HepG2 (cell line): ENCODE measurements around the gene P2RX1. TPM values are rescaled to one million over a fixed set of nuclear protein-coding genes. Genes with fewer than 3 reads are reported as not detected.

Experiments used
- ATAC-seq: fragments of 200-7000 bp; cut with Tn5 transposase; 3 replicates; pipeline ENCODE4 v1.9.1; 2020; ENCODE audit warnings: mild to moderate bottlenecking, moderate library complexity
- BruUV-seq: library from RNA; stranded (reverse); fragments of 400-500 nt; replicated peaks from 2 replicates; lab custom pipeline; 2021; lab: Mats Ljungman, UMichigan
- CTCF ChIA-PET: fragments of 300-600 bp; formaldehyde crosslinking; extraction: SDS; loops from one replicate; lab custom pipeline; 2021; ENCODE audit warnings: low total read pairs, inconsistent platforms, low intra/inter-chr PET ratio; lab: Yijun Ruan, JAX
- POLR2A ChIA-PET: fragments of 350-600 bp; sonication (Branson Sonifier 250); formaldehyde crosslinking; loops from one replicate; lab custom pipeline; 2020; ENCODE audit warnings: antibody characterized with exemption, inconsistent platforms; lab: Yijun Ruan, JAX
- DNase-seq: peaks from one replicate; pipeline ENCODE4 v3.0.0-alpha.2; 2015; ENCODE audit warnings: low spot score
- FAIRE-seq: peaks from 3 replicates; lab custom pipeline; 2011; peaks lifted over from hg19 to GRCh38; lab: Jason Lieb, UNC
- H2AFZ ChIP-seq: one replicate; pipeline ENCODE4 v1.6.1; 2011; ENCODE audit warnings: low read length, inconsistent platforms
- H3K27ac ChIP-seq: fragments of 300-600 bp; 3 replicates; pipeline ENCODE4 v1.8.0; 2011; ENCODE audit warnings: mixed run types, mild to moderate bottlenecking, mixed read lengths, low read length, inconsistent platforms; ENCODE audit not compliant: insufficient read depth; ENCODE audit errors: extremely low read length
- H3K27me3 ChIP-seq, 2 experiments: fragments of 200-600 bp in 1 of 2; 2 replicates in 1 of 2; 3 replicates in 1 of 2; pipeline versions ENCODE4 v1.6.0 to v1.8.0; 2011; ENCODE audit warnings: low read length in 2 of 2, mild to moderate bottlenecking in 2 of 2, moderate library complexity in 2 of 2, inconsistent platforms in 1 of 2; ENCODE audit not compliant: insufficient read depth in 2 of 2, control insufficient read depth in 1 of 2
- H3K36me3 ChIP-seq, 2 experiments: fragments of 200-600 bp in 1 of 2; replicated peaks in 1 of 2; 2 replicates in 1 of 2; 3 replicates in 1 of 2; pipeline versions ENCODE4 v1.5.1 to v1.8.0; 2011; ENCODE audit warnings: low read length in 2 of 2, inconsistent platforms in 1 of 2; ENCODE audit not compliant: insufficient read depth in 2 of 2, control insufficient read depth in 1 of 2
- H3K4me1 ChIP-seq: 2 replicates; pipeline ENCODE4 v1.5.1; 2012; ENCODE audit warnings: low read length, inconsistent platforms; ENCODE audit not compliant: insufficient read depth
- H3K4me2 ChIP-seq: 2 replicates; pipeline ENCODE4 v1.6.0; 2011; ENCODE audit warnings: low read depth, low read length, inconsistent platforms
- H3K4me3 ChIP-seq, 3 experiments: fragments of 200-600 bp in 1 of 3; sonication (generic), shearing (Covaris generic) in 1 of 3; replicated peaks in 1 of 3; 2 replicates each; pipeline ENCODE4 v1.5.1; 2011 to 2016; ENCODE audit warnings: low read length in 3 of 3, inconsistent platforms in 2 of 3, low read depth in 2 of 3, mild to moderate bottlenecking in 2 of 3, control low read depth in 1 of 3, mixed read lengths in 1 of 3; ENCODE audit not compliant: insufficient read depth in 1 of 3
- H3K79me2 ChIP-seq: one replicate; pipeline ENCODE4 v1.6.1; 2011; ENCODE audit warnings: low read length, inconsistent platforms; ENCODE audit not compliant: insufficient read depth
- H3K9ac ChIP-seq: 2 replicates; pipeline ENCODE4 v1.6.0; 2011; ENCODE audit warnings: mild to moderate bottlenecking, low read depth, low read length, inconsistent platforms; ENCODE audit not compliant: insufficient read depth
- H3K9me3 ChIP-seq: 2 replicates; pipeline ENCODE4 v1.5.1; 2012; ENCODE audit warnings: mild to moderate bottlenecking, low read length
- H4K20me1 ChIP-seq: 2 replicates; pipeline ENCODE4 v1.6.0; 2011; ENCODE audit warnings: inconsistent platforms, mild to moderate bottlenecking, low read length, moderate library complexity; ENCODE audit not compliant: insufficient read depth
- CENPX ChIP-seq: sonication (generic); formaldehyde crosslinking; IDR thresholded peaks from 2 replicates; pipeline ENCODE4 v1.9.0; 2021; ENCODE audit warnings: mild to moderate bottlenecking, missing genetic modification reagents, moderate library complexity
- FLYWCH1 ChIP-seq: sonication (generic); formaldehyde crosslinking; IDR thresholded peaks from 2 replicates; pipeline ENCODE4 v1.8.1; 2023; ENCODE audit warnings: mild to moderate bottlenecking, missing genetic modification reagents
- KDM3A ChIP-seq: IDR thresholded peaks from 2 replicates; pipeline ENCODE4 v1.6.1; 2018; ENCODE audit warnings: low read depth, missing compliant biosample characterization
- MEIS2 ChIP-seq: sonication (generic); formaldehyde crosslinking; IDR thresholded peaks from 2 replicates; pipeline ENCODE4 v1.9.0; 2021; ENCODE audit warnings: mild to moderate bottlenecking, missing genetic modification reagents
- NFKB2 ChIP-seq: sonication (generic); formaldehyde crosslinking; IDR thresholded peaks from 2 replicates; pipeline ENCODE4 v1.4.0; 2020; ENCODE audit warnings: missing genetic modification reagents, borderline replicate concordance
- RFXAP ChIP-seq: sonication (generic); formaldehyde crosslinking; IDR thresholded peaks from 2 replicates; pipeline ENCODE4 v1.4.0; 2020; ENCODE audit warnings: missing genetic modification reagents, borderline replicate concordance
- RXRA ChIP-seq: sonication (generic); formaldehyde crosslinking; IDR thresholded peaks from 2 replicates; pipeline ENCODE4 v1.5.1; 2020; ENCODE audit warnings: missing genetic modification reagents
- SMARCE1 ChIP-seq: fragments of 450-650 bp; IDR thresholded peaks from 2 replicates; pipeline ENCODE4 v1.6.1; 2017; ENCODE audit warnings: borderline replicate concordance
- TCF12 ChIP-seq, 2 experiments: fragments of 450-650 bp in 1 of 2; sonication (generic) in 1 of 2; formaldehyde crosslinking in 1 of 2; IDR thresholded peaks; 2 replicates each; pipeline versions ENCODE4 v1.6.1 to v1.8.0; 2017 to 2022; ENCODE audit warnings: antibody characterized with exemption in 1 of 2, mild to moderate bottlenecking in 1 of 2, missing genetic modification reagents in 1 of 2, moderate library complexity in 1 of 2
- TMF1 ChIP-seq: sonication (generic); formaldehyde crosslinking; IDR thresholded peaks from 2 replicates; pipeline ENCODE4 v1.8.1; 2022; ENCODE audit warnings: low read depth, missing genetic modification reagents
- U2AF1 ChIP-seq: fragments of 200-400 bp; formaldehyde crosslinking; optimal IDR thresholded peaks from 2 replicates; pipeline ENCODE3; 2017; ENCODE audit warnings: mild to moderate bottlenecking, low read depth, low read length
- ZSCAN20 ChIP-seq: sonication (generic); formaldehyde crosslinking; IDR thresholded peaks from 2 replicates; pipeline ENCODE4 v1.4.0; 2020; ENCODE audit warnings: missing genetic modification reagents, mild to moderate bottlenecking, borderline replicate concordance
- WGBS: methylation state at CpG from one replicate; pipeline ENCODE4 v1.1.6; 2017; ENCODE audit warnings: low lambda C conversion rate; 5-methylcytosine and 5-hydroxymethylcytosine counted together
- in situ Hi-C: cut with HindIII; loops from 2 replicates; pipeline ENCODE4 v1.10.0; 2017; ENCODE audit warnings: low pct_unique_long_range_greater_than_20kb; ENCODE audit not compliant: extremely low pct_ligation_motif_present
- intact Hi-C: fragments of 100-400 bp; cut with micrococcal nuclease; formaldehyde crosslinking; loops from one replicate; pipeline ENCODE4 v1.10.0; 2022; ENCODE audit not compliant: unreplicated experiment
- polyA plus RNA-seq, 8 experiments: library from polyadenylated mRNA; depleted of rRNA in 3 of 8; stranded (reverse) in 7 of 8; unstranded in 1 of 8; fragments of >200 nt; fragmentation: Illumina TruSeq in 4 of 8; extraction: Trizol in 4 of 8; gene quantifications; 2 replicates each; pipeline versions ENCODE4 v1.2.1 to v1.2.3, GENCODE V29; 2011 to 2016; ENCODE audit warnings: low read depth in 4 of 8, missing spikeins in 1 of 8, mixed read lengths in 1 of 8; ENCODE audit not compliant: insufficient read depth in 1 of 8
- total RNA-seq, 5 experiments: library from RNA; depleted of rRNA; stranded (reverse); fragments of >200 nt; fragmentation: Illumina TruSeq; extraction: Trizol; gene quantifications; 2 replicates each; pipeline ENCODE4 v1.2.3, GENCODE V29; 2016; ENCODE audit warnings: low read depth in 1 of 5
- TF ChIP-seq, protein P1 (sequence below): sonication (generic); formaldehyde crosslinking; IDR thresholded peaks from 2 replicates; pipeline ENCODE4 v1.8.0; 2022; ENCODE audit warnings: mild to moderate bottlenecking, missing genetic modification reagents, moderate library complexity
- TF ChIP-seq, protein P2 (sequence below), 2 experiments: sonication (generic) in 1 of 2; formaldehyde crosslinking in 1 of 2; IDR thresholded peaks; 2 replicates each; pipeline versions ENCODE4 v1.4.0 to v1.6.1; 2018 to 2020; ENCODE audit warnings: missing genetic modification reagents in 2 of 2, borderline replicate concordance in 1 of 2, low read depth in 1 of 2, mild to moderate bottlenecking in 1 of 2, missing biosample characterization in 1 of 2
- TF ChIP-seq, protein P3 (sequence below): sonication (generic); formaldehyde crosslinking; IDR thresholded peaks from 2 replicates; pipeline ENCODE4; 2020; ENCODE audit warnings: missing genetic modification reagents, mild to moderate bottlenecking, borderline replicate concordance
- TF ChIP-seq, protein P4 (sequence below): sonication (generic); formaldehyde crosslinking; IDR thresholded peaks from 2 replicates; pipeline ENCODE4 v1.8.1; 2022; ENCODE audit warnings: low read depth, mild to moderate bottlenecking, missing genetic modification reagents

Gene P2RX1
- total and polyA plus RNA-seq, 2 of the 13 experiments (the other 11 are each of a cell fraction or from before 2014, with no cell fraction given), result 0.04 to 0.50 TPM

DNA sequence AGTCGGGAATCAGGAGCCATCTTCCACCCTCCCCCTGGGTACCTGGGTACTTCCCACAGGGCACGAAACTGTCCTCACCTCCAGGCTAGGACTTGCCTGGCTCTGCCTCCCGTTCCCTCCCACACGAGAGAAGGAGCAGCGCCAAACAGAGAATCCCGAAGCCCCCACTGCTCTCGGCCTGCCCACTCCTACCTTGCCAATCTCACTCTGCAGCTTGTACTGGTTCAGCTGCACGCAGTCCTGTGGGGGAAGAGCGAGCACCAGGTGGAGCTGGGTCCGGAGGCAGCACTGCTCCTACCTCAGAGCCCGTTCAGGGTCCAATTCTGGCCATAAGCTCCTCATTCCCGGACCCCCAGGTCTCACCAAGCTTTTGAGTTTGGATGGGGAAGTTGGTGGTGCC lies 32.1 kb downstream of the P2RX1 start (continued):
- no peak for TF ChIP-seq MEIS2 (CRISPR knock-in tag)
- TF ChIP-seq, protein P1, sequence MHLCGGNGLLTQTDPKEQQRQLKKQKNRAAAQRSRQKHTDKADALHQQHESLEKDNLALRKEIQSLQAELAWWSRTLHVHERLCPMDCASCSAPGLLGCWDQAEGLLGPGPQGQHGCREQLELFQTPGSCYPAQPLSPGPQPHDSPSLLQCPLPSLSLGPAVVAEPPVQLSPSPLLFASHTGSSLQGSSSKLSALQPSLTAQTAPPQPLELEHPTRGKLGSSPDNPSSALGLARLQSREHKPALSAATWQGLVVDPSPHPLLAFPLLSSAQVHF, result no peak
- TF ChIP-seq RXRA (CRISPR knock-in tag), result no peak
- TF ChIP-seq, protein P2, sequence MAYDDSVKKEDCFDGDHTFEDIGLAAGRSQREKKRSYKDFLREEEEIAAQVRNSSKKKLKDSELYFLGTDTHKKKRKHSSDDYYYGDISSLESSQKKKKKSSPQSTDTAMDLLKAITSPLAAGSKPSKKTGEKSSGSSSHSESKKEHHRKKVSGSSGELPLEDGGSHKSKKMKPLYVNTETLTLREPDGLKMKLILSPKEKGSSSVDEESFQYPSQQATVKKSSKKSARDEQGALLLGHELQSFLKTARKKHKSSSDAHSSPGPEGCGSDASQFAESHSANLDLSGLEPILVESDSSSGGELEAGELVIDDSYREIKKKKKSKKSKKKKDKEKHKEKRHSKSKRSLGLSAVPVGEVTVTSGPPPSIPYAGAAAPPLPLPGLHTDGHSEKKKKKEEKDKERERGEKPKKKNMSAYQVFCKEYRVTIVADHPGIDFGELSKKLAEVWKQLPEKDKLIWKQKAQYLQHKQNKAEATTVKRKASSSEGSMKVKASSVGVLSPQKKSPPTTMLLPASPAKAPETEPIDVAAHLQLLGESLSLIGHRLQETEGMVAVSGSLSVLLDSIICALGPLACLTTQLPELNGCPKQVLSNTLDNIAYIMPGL (CRISPR knock-in tag; IDR thresholded peaks at IDR 0.05; ENCODE audit: borderline replicate concordance in 1 of 2, low read depth in 1 of 2), result no peak
- no peak for TF ChIP-seq ZSCAN20

DNA sequence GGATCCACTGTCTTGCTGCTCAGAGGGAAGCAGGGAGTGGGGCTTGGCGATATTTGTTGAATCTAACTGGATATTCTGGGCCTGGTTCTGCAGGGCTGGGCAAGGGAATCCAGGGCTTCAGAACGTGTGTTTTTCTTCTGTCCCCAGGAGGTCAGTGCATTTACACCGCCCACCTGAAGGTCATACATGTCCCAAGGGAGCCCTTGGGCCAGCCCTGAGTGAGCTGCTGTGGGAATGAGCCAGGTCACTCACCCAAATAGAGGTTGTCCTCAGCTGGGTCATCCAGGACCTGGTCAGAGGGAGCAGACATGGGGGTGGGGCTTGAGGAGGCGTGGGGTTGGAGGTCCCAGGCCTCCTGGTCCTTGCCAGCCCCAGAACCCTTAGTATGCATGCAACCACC lies 34.0 kb downstream of the P2RX1 start:
- in situ Hi-C loops (no loop called here), intact Hi-C loops (no loop called here)
- Histone ChIP-seq H3K9me3 (no peaks in the 10 kb centered on the region), H3K27ac (no peak overlapping the region), H2AFZ (no peak overlapping the region), H3K4me3 (no peak overlapping the region), H3K4me1 (peaks cover 8% of the 10 kb centered on the region; the same call in 1 of the 2 replicates), H4K20me1 (no peaks in the 10 kb centered on the region), H3K9ac (no peak overlapping the region), H3K27me3 (no peaks in the 10 kb centered on the region), H3K36me3 (no peaks in the 10 kb centered on the region; a peak in 1 of 5 replicates), H3K79me2 (no peaks in the 10 kb centered on the region), H3K4me2 (no peak overlapping the region)
- DNase-seq (no peak), FAIRE-seq (no peak), ATAC-seq (no peak)
- ChIA-PET POLR2A (no interaction called here), CTCF (no interaction called here)
- BruUV-seq, result no TSS peak
- 83% methylated on average over 2 of the region's 4 CpGs for WGBS
- TF ChIP-seq, protein P3, sequence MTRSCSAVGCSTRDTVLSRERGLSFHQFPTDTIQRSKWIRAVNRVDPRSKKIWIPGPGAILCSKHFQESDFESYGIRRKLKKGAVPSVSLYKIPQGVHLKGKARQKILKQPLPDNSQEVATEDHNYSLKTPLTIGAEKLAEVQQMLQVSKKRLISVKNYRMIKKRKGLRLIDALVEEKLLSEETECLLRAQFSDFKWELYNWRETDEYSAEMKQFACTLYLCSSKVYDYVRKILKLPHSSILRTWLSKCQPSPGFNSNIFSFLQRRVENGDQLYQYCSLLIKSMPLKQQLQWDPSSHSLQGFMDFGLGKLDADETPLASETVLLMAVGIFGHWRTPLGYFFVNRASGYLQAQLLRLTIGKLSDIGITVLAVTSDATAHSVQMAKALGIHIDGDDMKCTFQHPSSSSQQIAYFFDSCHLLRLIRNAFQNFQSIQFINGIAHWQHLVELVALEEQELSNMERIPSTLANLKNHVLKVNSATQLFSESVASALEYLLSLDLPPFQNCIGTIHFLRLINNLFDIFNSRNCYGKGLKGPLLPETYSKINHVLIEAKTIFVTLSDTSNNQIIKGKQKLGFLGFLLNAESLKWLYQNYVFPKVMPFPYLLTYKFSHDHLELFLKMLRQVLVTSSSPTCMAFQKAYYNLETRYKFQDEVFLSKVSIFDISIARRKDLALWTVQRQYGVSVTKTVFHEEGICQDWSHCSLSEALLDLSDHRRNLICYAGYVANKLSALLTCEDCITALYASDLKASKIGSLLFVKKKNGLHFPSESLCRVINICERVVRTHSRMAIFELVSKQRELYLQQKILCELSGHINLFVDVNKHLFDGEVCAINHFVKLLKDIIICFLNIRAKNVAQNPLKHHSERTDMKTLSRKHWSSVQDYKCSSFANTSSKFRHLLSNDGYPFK (CRISPR knock-in tag), result no peak
- TF ChIP-seq CENPX (CRISPR knock-in tag) (no peak), RFXAP (CRISPR knock-in tag) (no peak), U2AF1 (no peak), TMF1 (CRISPR knock-in tag) (no peak), FLYWCH1 (CRISPR knock-in tag) (no peak), TCF12 (IDR thresholded peaks at IDR 0.05) (no peak), TCF12 (CRISPR knock-in tag; IDR thresholded peaks at IDR 0.05) (no peak), SMARCE1 (no peak), NFKB2 (CRISPR knock-in tag) (no peak), KDM3A (CRISPR knock-in tag) (no peak)
- TF ChIP-seq, protein P4, sequence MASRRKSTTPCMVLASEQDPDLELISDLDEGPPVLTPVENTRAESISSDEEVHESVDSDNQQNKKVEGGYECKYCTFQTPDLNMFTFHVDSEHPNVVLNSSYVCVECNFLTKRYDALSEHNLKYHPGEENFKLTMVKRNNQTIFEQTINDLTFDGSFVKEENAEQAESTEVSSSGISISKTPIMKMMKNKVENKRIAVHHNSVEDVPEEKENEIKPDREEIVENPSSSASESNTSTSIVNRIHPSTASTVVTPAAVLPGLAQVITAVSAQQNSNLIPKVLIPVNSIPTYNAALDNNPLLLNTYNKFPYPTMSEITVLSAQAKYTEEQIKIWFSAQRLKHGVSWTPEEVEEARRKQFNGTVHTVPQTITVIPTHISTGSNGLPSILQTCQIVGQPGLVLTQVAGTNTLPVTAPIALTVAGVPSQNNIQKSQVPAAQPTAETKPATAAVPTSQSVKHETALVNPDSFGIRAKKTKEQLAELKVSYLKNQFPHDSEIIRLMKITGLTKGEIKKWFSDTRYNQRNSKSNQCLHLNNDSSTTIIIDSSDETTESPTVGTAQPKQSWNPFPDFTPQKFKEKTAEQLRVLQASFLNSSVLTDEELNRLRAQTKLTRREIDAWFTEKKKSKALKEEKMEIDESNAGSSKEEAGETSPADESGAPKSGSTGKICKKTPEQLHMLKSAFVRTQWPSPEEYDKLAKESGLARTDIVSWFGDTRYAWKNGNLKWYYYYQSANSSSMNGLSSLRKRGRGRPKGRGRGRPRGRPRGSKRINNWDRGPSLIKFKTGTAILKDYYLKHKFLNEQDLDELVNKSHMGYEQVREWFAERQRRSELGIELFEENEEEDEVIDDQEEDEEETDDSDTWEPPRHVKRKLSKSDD (CRISPR knock-in tag), result no peak
